Transverse colon (tissue), 4 donors: ENCODE data around the gene LSMEM2. TPM values are rescaled to one million over a fixed set of nuclear protein-coding genes. Genes with fewer than 3 reads are reported as not detected.
A peak's percentile ranks its signal among the peaks of the same experiment; 100 is the strongest.

Source experiments
- DNase-seq: peaks from one replicate; pipeline ENCODE4 v3.0.0-alpha.2; 2019
- H3K27ac ChIP-seq, 4 donors: fragments of 200-600 bp; sonication (generic); 2 replicates each; pipeline ENCODE4 v1.5.1; 2016 to 2018; ENCODE audit warnings: inconsistent platforms in 4 of 4
- H3K27me3 ChIP-seq: fragments of 200-600 bp; sonication (generic); 2 replicates; pipeline ENCODE4 v1.5.1; 2017; ENCODE audit warnings: inconsistent platforms
- H3K36me3 ChIP-seq, 4 donors: fragments of 200-600 bp; sonication (generic); 2 replicates each; pipeline ENCODE4 v1.5.1; 2017 to 2019; ENCODE audit warnings: inconsistent platforms in 4 of 4
- H3K4me1 ChIP-seq, 4 donors: fragments of 200-600 bp; sonication (generic); 2 replicates each; pipeline ENCODE4 v1.5.1; 2017 to 2020; ENCODE audit warnings: inconsistent platforms in 4 of 4
- H3K4me3 ChIP-seq, 4 donors: fragments of 200-600 bp; sonication (generic); 1 replicate in 1 of 4; 2 replicates in 3 of 4; pipeline versions ENCODE4 v1.5.1 to v1.6.1; 2017 to 2019; ENCODE audit warnings: inconsistent platforms in 4 of 4
- H3K9me3 ChIP-seq, 2 donors: fragments of 200-600 bp; sonication (generic); 2 replicates each; pipeline ENCODE4 v1.5.1; 2017 to 2019; ENCODE audit warnings: inconsistent platforms in 2 of 2
- CTCF ChIP-seq, 5 experiments: fragments of 200-600 bp in 3 of 5; fragments of 450-650 bp in 2 of 5; sonication (generic) in 3 of 5; IDR thresholded peaks; 1 replicate in 2 of 5; 2 replicates in 3 of 5; pipeline ENCODE4 v1.5.1; 2016 to 2017; ENCODE audit warnings: antibody characterized with exemption in 5 of 5, inconsistent platforms in 3 of 5, mild to moderate bottlenecking in 2 of 5, moderate library complexity in 1 of 5
- EP300 ChIP-seq: sonication (generic); formaldehyde crosslinking; IDR thresholded peaks from one replicate; pipeline ENCODE4 v1.6.1; 2017; ENCODE audit warnings: antibody characterized with exemption, low read depth
- POLR2A ChIP-seq: fragments of 450-650 bp; IDR thresholded peaks from one replicate; pipeline ENCODE4 v1.6.1; 2016; ENCODE audit warnings: antibody characterized with exemption, mild to moderate bottlenecking, moderate library complexity
- POLR2AphosphoS5 ChIP-seq, 3 donors: sonication (generic); formaldehyde crosslinking; IDR thresholded peaks; one replicate each; pipeline ENCODE4 v1.6.1; 2016; ENCODE audit warnings: antibody characterized with exemption in 3 of 3
- WGBS, 2 donors: methylation state at CpG; one replicate each; pipeline ENCODE4 v1.1.5; 2018; ENCODE audit warnings: low coverage in 1 of 2; 5-methylcytosine and 5-hydroxymethylcytosine counted together
- in situ Hi-C, 4 donors: fragments of 200-750 bp; cut with MboI; loops; one replicate each; pipeline versions ENCODE4 v1.15.0 to v1.15.1; 2017; ENCODE audit warnings: low sequenced_read_pairs in 3 of 4, low pct_ligation_motif_present in 1 of 4, low pct_unique_long_range_greater_than_20kb in 1 of 4
- intact Hi-C: fragments of 100-400 bp; cut with DNase I; formaldehyde crosslinking; loops from one replicate; pipeline ENCODE4 v1.15.1; 2023; ENCODE audit warnings: low total_unique reads
- total RNA-seq, 4 donors: library from RNA; depleted of rRNA; stranded (reverse); fragments of >200 nt; gene quantifications; one replicate each; pipeline ENCODE4 v1.1.0, GENCODE V29; 2016

Gene LSMEM2
- total RNA-seq, 4 donors from 2014 or later = not detected

- H3K4me1 ChIP-seq = peaks cover 28 to 65% (median 55%) of the 10 kb centered on the region in 4 donors
- intact Hi-C loops = no loop called here
- in situ Hi-C loops = no loop called here
These were observed 42.6 kb downstream of the LSMEM2 start for GRCh38 chr3:50321336-50322114.

GRCh38 chr3:50322115-50322385 lies 43.2 kb downstream of the LSMEM2 start:
- WGBS, 2 donors = 44% methylated on average over 12 of the region's 14 CpGs; no CpG with 5 or more reads in 1 of the 2 donors
- DNase-seq = no peak
- TF ChIP-seq EP300 (no peak), POLR2A (no peak), CTCF (IDR thresholded peaks at IDR 0.05) (no peak), POLR2AphosphoS5 (IDR thresholded peaks at IDR 0.05) (no peak)
- H3K27me3 ChIP-seq = no peaks in the 10 kb centered on the region
- H3K9me3 ChIP-seq = no peaks in the 10 kb centered on the region
- peak overlapping the region; percentile 15 to 76 (median 70) for H3K4me3 ChIP-seq
- peaks cover 28 to 67% (median 55%) of the 10 kb centered on the region in 4 donors for H3K4me1 ChIP-seq
- in situ Hi-C loops (no loop called here), intact Hi-C loops (no loop called here)
- H3K27ac ChIP-seq = peak overlapping the region; percentile 92 to 94 (median 92)
- H3K36me3 ChIP-seq = no peaks in the 10 kb centered on the region

More at GRCh38 chr3:50321336-50322114, 42.6 kb downstream of the LSMEM2 start:
- Histone ChIP-seq H3K4me3 (peak overlapping the region; percentile 67 to 76 (median 74)), H3K27ac (peak overlapping the region; percentile 92 to 94 (median 92)), H3K36me3 (no peaks in the 10 kb centered on the region), H3K9me3 (no peaks in the 10 kb centered on the region), H3K27me3 (no peaks in the 10 kb centered on the region)
- TF ChIP-seq POLR2A (no peak), CTCF (IDR thresholded peaks at IDR 0.05) (peak; percentile 44 to 70 (median 53)), POLR2AphosphoS5 (IDR thresholded peaks at IDR 0.05) (peak in 2 of 3 donors; percentile 52 to 61)
- DNase-seq = peak; percentile 91
- 0% methylated on average over 18 of the region's 59 CpGs; no CpG with 5 or more reads in 1 of the 2 donors for WGBS, 2 donors

- Histone ChIP-seq H3K4me1 (peaks cover 27 to 67% (median 55%) of the 10 kb centered on the region in 4 donors), H3K9me3 (no peaks in the 10 kb centered on the region), H3K36me3 (no peaks in the 10 kb centered on the region), H3K27me3 (no peaks in the 10 kb centered on the region), H3K4me3 (peak within 1 kb of the TSS; percentile 67 to 76 (median 74)), H3K27ac (peak within 1 kb of the TSS; percentile 92 to 94 (median 92))
- in situ Hi-C loops (no loop called here), intact Hi-C loops (no loop called here)
- TF ChIP-seq POLR2AphosphoS5 (IDR thresholded peaks at IDR 0.05) (peak in 2 of 3 donors; percentile 21 to 24), POLR2A (no peak)
- no peak for DNase-seq
- WGBS, 2 donors = 56% methylated on average over 27 of the region's 31 CpGs; no CpG with 5 or more reads in 1 of the 2 donors
These were observed 43.7 kb downstream of the LSMEM2 start, which contains the start of gene HYAL2 for GRCh38 chr3:50322386-50323091. Gene HYAL2, minus strand, starts transcription at chr3:50322745. Its CDS starts 2,256 bp downstream, at chr3:50320489.

GRCh38 chr3:50323092-50323600 lies 44.3 kb downstream of the LSMEM2 start:
- no peaks in the 10 kb centered on the region for H3K27me3 ChIP-seq
- WGBS, 2 donors = 45 to 46% methylated on average over 4 of the region's 4 CpGs
- peak overlapping the region; percentile 92 to 94 (median 92) for H3K27ac ChIP-seq
- no peak overlapping the region for H3K4me3 ChIP-seq
- intact Hi-C loops (no loop called here), in situ Hi-C loops (no loop called here)
- DNase-seq = no peak
- H3K36me3 ChIP-seq = no peaks in the 10 kb centered on the region
- peaks cover 21 to 62% (median 50%) of the 10 kb centered on the region in 4 donors for H3K4me1 ChIP-seq
- no peaks in the 10 kb centered on the region for H3K9me3 ChIP-seq
- no peak for TF ChIP-seq POLR2A
- TF ChIP-seq EP300 = no peak
- no peak for TF ChIP-seq CTCF (IDR thresholded peaks at IDR 0.05)
